ENCODE data around the gene SLC30A7.

The SLC30A7 gene

GRCh38 chr1:101006553-101006952 is 110.7 kb downstream of the SLC30A7 start:
- TF ChIP-seq TAF1 (IDR thresholded peaks at IDR 0.05; ENCODE audit: borderline replicate concordance, insufficient read depth, low read length): no peak

DNA sequence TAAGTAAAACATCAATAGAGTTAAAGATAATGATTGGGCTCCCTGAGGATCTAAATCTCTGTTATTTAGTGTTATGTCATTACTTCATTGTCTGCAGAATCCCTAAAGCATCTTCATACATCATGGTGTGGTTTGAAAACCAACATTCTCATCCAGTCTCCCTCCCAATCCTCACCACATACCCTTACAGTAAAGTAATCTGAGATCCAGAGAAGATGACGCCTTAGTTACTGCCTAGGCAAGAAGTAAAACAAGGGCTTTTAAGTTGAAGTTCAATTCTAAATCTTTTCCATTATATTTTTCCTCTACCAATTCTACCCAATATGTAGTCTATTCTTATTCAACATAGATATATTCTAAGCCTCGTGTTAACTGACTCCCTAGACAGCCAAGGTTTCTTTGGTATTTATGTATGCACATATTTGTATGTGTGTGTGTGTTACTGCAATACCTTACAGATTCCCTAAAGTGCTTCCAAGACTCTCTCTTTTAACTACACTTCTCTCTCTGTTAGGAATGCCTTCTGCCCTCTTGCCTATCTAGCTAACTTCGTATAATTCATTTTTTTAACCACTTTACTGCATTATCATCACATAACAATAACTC is 112.4 kb downstream of the SLC30A7 start:
- TF ChIP-seq SIN3A (IDR thresholded peaks at IDR 0.05; ENCODE audit: borderline replicate concordance, insufficient read depth, low read length) (no peak), POLR2AphosphoS5 (IDR thresholded peaks at IDR 0.05; ENCODE audit: low read depth, low read length) (no peak), TAF1 (IDR thresholded peaks at IDR 0.05; ENCODE audit: borderline replicate concordance, insufficient read depth, low read length) (no peak), FOXP2 (optimal IDR thresholded peaks at IDR 0.05; ENCODE audit: borderline replicate concordance, extremely low read depth, extremely low read length, insufficient read depth) (no peak)
- TF ChIP-seq, protein P1, sequence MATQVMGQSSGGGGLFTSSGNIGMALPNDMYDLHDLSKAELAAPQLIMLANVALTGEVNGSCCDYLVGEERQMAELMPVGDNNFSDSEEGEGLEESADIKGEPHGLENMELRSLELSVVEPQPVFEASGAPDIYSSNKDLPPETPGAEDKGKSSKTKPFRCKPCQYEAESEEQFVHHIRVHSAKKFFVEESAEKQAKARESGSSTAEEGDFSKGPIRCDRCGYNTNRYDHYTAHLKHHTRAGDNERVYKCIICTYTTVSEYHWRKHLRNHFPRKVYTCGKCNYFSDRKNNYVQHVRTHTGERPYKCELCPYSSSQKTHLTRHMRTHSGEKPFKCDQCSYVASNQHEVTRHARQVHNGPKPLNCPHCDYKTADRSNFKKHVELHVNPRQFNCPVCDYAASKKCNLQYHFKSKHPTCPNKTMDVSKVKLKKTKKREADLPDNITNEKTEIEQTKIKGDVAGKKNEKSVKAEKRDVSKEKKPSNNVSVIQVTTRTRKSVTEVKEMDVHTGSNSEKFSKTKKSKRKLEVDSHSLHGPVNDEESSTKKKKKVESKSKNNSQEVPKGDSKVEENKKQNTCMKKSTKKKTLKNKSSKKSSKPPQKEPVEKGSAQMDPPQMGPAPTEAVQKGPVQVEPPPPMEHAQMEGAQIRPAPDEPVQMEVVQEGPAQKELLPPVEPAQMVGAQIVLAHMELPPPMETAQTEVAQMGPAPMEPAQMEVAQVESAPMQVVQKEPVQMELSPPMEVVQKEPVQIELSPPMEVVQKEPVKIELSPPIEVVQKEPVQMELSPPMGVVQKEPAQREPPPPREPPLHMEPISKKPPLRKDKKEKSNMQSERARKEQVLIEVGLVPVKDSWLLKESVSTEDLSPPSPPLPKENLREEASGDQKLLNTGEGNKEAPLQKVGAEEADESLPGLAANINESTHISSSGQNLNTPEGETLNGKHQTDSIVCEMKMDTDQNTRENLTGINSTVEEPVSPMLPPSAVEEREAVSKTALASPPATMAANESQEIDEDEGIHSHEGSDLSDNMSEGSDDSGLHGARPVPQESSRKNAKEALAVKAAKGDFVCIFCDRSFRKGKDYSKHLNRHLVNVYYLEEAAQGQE (IDR thresholded peaks at IDR 0.05; ENCODE audit: insufficient read depth in 1 of 2, low read depth in 2 of 2, low read length in 2 of 2): no peak

DNA sequence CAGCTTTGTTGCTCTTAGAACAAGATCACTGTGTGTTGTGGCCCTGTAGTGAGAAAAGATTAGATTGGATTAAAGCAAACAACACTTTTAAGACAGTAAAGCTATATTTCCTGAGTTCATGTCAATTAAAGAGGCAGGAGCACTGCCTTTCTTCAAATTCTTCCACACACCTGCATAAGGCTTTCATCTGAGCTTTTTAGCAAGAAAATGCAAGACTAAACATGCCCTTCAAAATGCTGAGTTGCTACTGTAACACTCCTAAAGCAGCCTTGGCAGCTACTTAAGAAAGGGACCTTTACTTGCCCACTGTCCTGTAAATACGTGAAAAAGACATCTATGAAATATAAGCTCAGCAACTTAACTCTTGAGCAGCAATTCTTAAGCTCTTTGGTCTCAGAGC is 117.9 kb downstream of the SLC30A7 start:
- no peak for TF ChIP-seq SIN3A (IDR thresholded peaks at IDR 0.05; ENCODE audit: borderline replicate concordance, insufficient read depth, low read length)
- no peak for TF ChIP-seq FOXP2 (optimal IDR thresholded peaks at IDR 0.05; ENCODE audit: borderline replicate concordance, extremely low read depth, extremely low read length, insufficient read depth)
- TF ChIP-seq, protein P1 (IDR thresholded peaks at IDR 0.05; ENCODE audit: insufficient read depth in 1 of 2, low read depth in 2 of 2, low read length in 2 of 2): no peak
- no peak for TF ChIP-seq TAF1 (IDR thresholded peaks at IDR 0.05; ENCODE audit: borderline replicate concordance, insufficient read depth, low read length)
- no peak for TF ChIP-seq POLR2AphosphoS5 (IDR thresholded peaks at IDR 0.05; ENCODE audit: low read depth, low read length)

- TF ChIP-seq FOXP2 (optimal IDR thresholded peaks at IDR 0.05; ENCODE audit: borderline replicate concordance, extremely low read depth, extremely low read length, insufficient read depth) (no peak), TAF1 (IDR thresholded peaks at IDR 0.05; ENCODE audit: borderline replicate concordance, insufficient read depth, low read length) (no peak), POLR2AphosphoS5 (IDR thresholded peaks at IDR 0.05; ENCODE audit: low read depth, low read length) (no peak), SIN3A (IDR thresholded peaks at IDR 0.05; ENCODE audit: borderline replicate concordance, insufficient read depth, low read length) (no peak)
- TF ChIP-seq, protein P1 (IDR thresholded peaks at IDR 0.05; ENCODE audit: insufficient read depth in 1 of 2, low read depth in 2 of 2, low read length in 2 of 2): no peak
These were observed 121.6 kb downstream of the SLC30A7 start for GRCh38 chr1:101017448-101017847.

- TF ChIP-seq, protein P1 (IDR thresholded peaks at IDR 0.05; ENCODE audit: insufficient read depth in 1 of 2, low read depth in 2 of 2, low read length in 2 of 2): no peak
- TF ChIP-seq POLR2AphosphoS5 (IDR thresholded peaks at IDR 0.05; ENCODE audit: low read depth, low read length) (no peak), SIN3A (IDR thresholded peaks at IDR 0.05; ENCODE audit: borderline replicate concordance, insufficient read depth, low read length) (no peak), TAF1 (IDR thresholded peaks at IDR 0.05; ENCODE audit: borderline replicate concordance, insufficient read depth, low read length) (no peak), FOXP2 (optimal IDR thresholded peaks at IDR 0.05; ENCODE audit: borderline replicate concordance, extremely low read depth, extremely low read length, insufficient read depth) (no peak)
These were observed 126.4 kb downstream of the SLC30A7 start for GRCh38 chr1:101022294-101022693.

Measured in PFSK-1 (cell line).